ENCODE data around the gene ZMYND11.

The ZMYND11 gene

GRCh38 chr10:279232-279631, 144.0 kb downstream of the ZMYND11 start:
- H3K4me3 ChIP-seq = no peak overlapping the region
- no peak for DNase-seq (ENCODE audit: low read depth, low spot score)
- H3K9me3 ChIP-seq (ENCODE audit: low read depth, low read length) = no peaks in the 10 kb centered on the region
- H3K36me3 ChIP-seq (ENCODE audit: insufficient read depth, low read length) = no peaks in the 10 kb centered on the region
- H3K9ac ChIP-seq (ENCODE audit: insufficient read length) = no peak overlapping the region
- H3K27ac ChIP-seq = no peak overlapping the region
- no peak for TF ChIP-seq EZH2 (IDR thresholded peaks at IDR 0.05)

GRCh38 chr10:279655-280054, 144.4 kb downstream of the ZMYND11 start:
- TF ChIP-seq EZH2 (IDR thresholded peaks at IDR 0.05) = no peak
- TF ChIP-seq FOXP2 (optimal IDR thresholded peaks at IDR 0.05; ENCODE audit: control extremely low read depth, extremely low read length, insufficient read depth) = no peak
- TF ChIP-seq POLR2AphosphoS5 (IDR thresholded peaks at IDR 0.05; ENCODE audit: borderline replicate concordance, low read depth, low read length) = no peak
- Histone ChIP-seq H3K36me3 (ENCODE audit: insufficient read depth, low read length) (no peaks in the 10 kb centered on the region), H3K27ac (no peak overlapping the region), H3K9me3 (ENCODE audit: low read depth, low read length) (no peaks in the 10 kb centered on the region), H3K9ac (ENCODE audit: insufficient read length) (no peak overlapping the region), H3K4me3 (no peak overlapping the region)
- no peak for DNase-seq (ENCODE audit: low read depth, low spot score)

- Histone ChIP-seq H3K4me3 (no peak overlapping the region), H3K9ac (ENCODE audit: insufficient read length) (no peak overlapping the region), H3K9me3 (ENCODE audit: low read depth, low read length) (no peaks in the 10 kb centered on the region), H3K36me3 (ENCODE audit: insufficient read depth, low read length) (no peaks in the 10 kb centered on the region), H3K27ac (no peak overlapping the region)
- DNase-seq (ENCODE audit: low read depth, low spot score) = no peak
- TF ChIP-seq FOXP2 (optimal IDR thresholded peaks at IDR 0.05; ENCODE audit: control extremely low read depth, extremely low read length, insufficient read depth) (no peak), EZH2 (IDR thresholded peaks at IDR 0.05) (no peak), POLR2AphosphoS5 (IDR thresholded peaks at IDR 0.05; ENCODE audit: borderline replicate concordance, low read depth, low read length) (no peak)
These were observed 147.3 kb downstream of the ZMYND11 start for GRCh38 chr10:282294-283139.

GRCh38 chr10:283140-283479, 147.9 kb downstream of the ZMYND11 start:
- TF ChIP-seq POLR2AphosphoS5 (IDR thresholded peaks at IDR 0.05; ENCODE audit: borderline replicate concordance, low read depth, low read length) = no peak
- no peak for TF ChIP-seq FOXP2 (optimal IDR thresholded peaks at IDR 0.05; ENCODE audit: control extremely low read depth, extremely low read length, insufficient read depth)
- no peak for TF ChIP-seq EZH2 (IDR thresholded peaks at IDR 0.05)
- no peaks in the 10 kb centered on the region for H3K36me3 ChIP-seq (ENCODE audit: insufficient read depth, low read length)
- no peak overlapping the region for H3K27ac ChIP-seq
- no peak for DNase-seq (ENCODE audit: low read depth, low spot score)
- H3K4me3 ChIP-seq = no peak overlapping the region
- no peak overlapping the region for H3K9ac ChIP-seq (ENCODE audit: insufficient read length)
- no peaks in the 10 kb centered on the region for H3K9me3 ChIP-seq (ENCODE audit: low read depth, low read length)

- Histone ChIP-seq H3K27ac (no peak overlapping the region), H3K9me3 (ENCODE audit: low read depth, low read length) (no peaks in the 10 kb centered on the region), H3K36me3 (ENCODE audit: insufficient read depth, low read length) (no peaks in the 10 kb centered on the region), H3K4me3 (no peak overlapping the region), H3K9ac (ENCODE audit: insufficient read length) (no peak overlapping the region)
- no peak for TF ChIP-seq EZH2 (IDR thresholded peaks at IDR 0.05)
- no peak for TF ChIP-seq FOXP2 (optimal IDR thresholded peaks at IDR 0.05; ENCODE audit: control extremely low read depth, extremely low read length, insufficient read depth)
- TF ChIP-seq POLR2AphosphoS5 (IDR thresholded peaks at IDR 0.05; ENCODE audit: borderline replicate concordance, low read depth, low read length) = no peak
- no peak for DNase-seq (ENCODE audit: low read depth, low spot score)
These were observed 148.7 kb downstream of the ZMYND11 start for GRCh38 chr10:283916-284356.

- TF ChIP-seq EZH2 (IDR thresholded peaks at IDR 0.05) (no peak), POLR2AphosphoS5 (IDR thresholded peaks at IDR 0.05; ENCODE audit: borderline replicate concordance, low read depth, low read length) (no peak), FOXP2 (optimal IDR thresholded peaks at IDR 0.05; ENCODE audit: control extremely low read depth, extremely low read length, insufficient read depth) (no peak)
- no peak for DNase-seq (ENCODE audit: low read depth, low spot score)
- Histone ChIP-seq H3K4me3 (no peak overlapping the region), H3K27ac (no peak overlapping the region), H3K36me3 (ENCODE audit: insufficient read depth, low read length) (no peaks in the 10 kb centered on the region), H3K9me3 (ENCODE audit: low read depth, low read length) (no peaks in the 10 kb centered on the region), H3K9ac (ENCODE audit: insufficient read length) (no peak overlapping the region)
These were observed 150.0 kb downstream of the ZMYND11 start for GRCh38 chr10:285216-285615.

GRCh38 chr10:287026-287709, 151.9 kb downstream of the ZMYND11 start:
- H3K27ac ChIP-seq = no peak overlapping the region
- DNase-seq (ENCODE audit: low read depth, low spot score) = no peak
- TF ChIP-seq EZH2 (IDR thresholded peaks at IDR 0.05) (no peak), FOXP2 (optimal IDR thresholded peaks at IDR 0.05; ENCODE audit: control extremely low read depth, extremely low read length, insufficient read depth) (no peak), POLR2AphosphoS5 (IDR thresholded peaks at IDR 0.05; ENCODE audit: borderline replicate concordance, low read depth, low read length) (no peak)
- H3K36me3 ChIP-seq (ENCODE audit: insufficient read depth, low read length) = no peaks in the 10 kb centered on the region
- H3K4me3 ChIP-seq = no peak overlapping the region
- no peak overlapping the region for H3K9ac ChIP-seq (ENCODE audit: insufficient read length)
- H3K9me3 ChIP-seq (ENCODE audit: low read depth, low read length) = no peaks in the 10 kb centered on the region

- H3K36me3 ChIP-seq (ENCODE audit: insufficient read depth, low read length) = no peaks in the 10 kb centered on the region
- no peak overlapping the region for H3K9ac ChIP-seq (ENCODE audit: insufficient read length)
- no peak for DNase-seq (ENCODE audit: low read depth, low spot score)
- TF ChIP-seq EZH2 (IDR thresholded peaks at IDR 0.05) (no peak), FOXP2 (optimal IDR thresholded peaks at IDR 0.05; ENCODE audit: control extremely low read depth, extremely low read length, insufficient read depth) (no peak), POLR2AphosphoS5 (IDR thresholded peaks at IDR 0.05; ENCODE audit: borderline replicate concordance, low read depth, low read length) (no peak)
- no peak overlapping the region for H3K27ac ChIP-seq
- no peak overlapping the region for H3K4me3 ChIP-seq
- no peaks in the 10 kb centered on the region for H3K9me3 ChIP-seq (ENCODE audit: low read depth, low read length)
These were observed 152.6 kb downstream of the ZMYND11 start for GRCh38 chr10:287814-288213.
